NCI-H2227 (cell line): ENCODE data around the gene NEDD4.
"Not testable (repeated sequence)": the region's sequence is repeated elsewhere in the genome, so short reads cannot be mapped to it uniquely, and the experiment has no call there.

Experiments used
- DNase-seq: peaks from one replicate; lab custom pipeline; 2025; ENCODE audit not compliant: unreplicated experiment; lab: John Stamatoyannopoulos, UW

The NEDD4 gene

GRCh38 chr15:55829826-55830225 is 163.6 kb downstream of the NEDD4 start:
- no peak for DNase-seq

GRCh38 chr15:55827955-55828354 is 165.5 kb downstream of the NEDD4 start:
- DNase-seq = no peak

- DNase-seq = no peak
Observed at GRCh38 chr15:55827204-55827603, 166.2 kb downstream of the NEDD4 start.

GRCh38 chr15:55824857-55825613 is 168.4 kb downstream of the NEDD4 start:
- DNase-seq = no peak

GRCh38 chr15:55823699-55824340 is 169.6 kb downstream of the NEDD4 start:
- no peak for DNase-seq

GRCh38 chr15:55823191-55823670 is 170.2 kb downstream of the NEDD4 start:
- DNase-seq = peak; percentile 35

- DNase-seq = not testable (repeated sequence)
Observed at GRCh38 chr15:55821740-55822139, 171.7 kb downstream of the NEDD4 start.

GRCh38 chr15:55820043-55820442 is 173.4 kb downstream of the NEDD4 start:
- peak; percentile 13 for DNase-seq

- no peak for DNase-seq
Observed at GRCh38 chr15:55819397-55820034, 173.9 kb downstream of the NEDD4 start.

- DNase-seq = no peak
Observed at GRCh38 chr15:55816017-55816416, 177.4 kb downstream of the NEDD4 start.

- peak; percentile 92 for DNase-seq
Observed at GRCh38 chr15:55802600-55803376, 190.6 kb downstream of the NEDD4 start.

- DNase-seq = no peak
Observed at GRCh38 chr15:55800216-55800615, 193.2 kb downstream of the NEDD4 start.

- peak; percentile 78 for DNase-seq
Observed at GRCh38 chr15:55799291-55800212, 193.9 kb downstream of the NEDD4 start.

- no peak for DNase-seq
Observed at GRCh38 chr15:55796321-55796965, 197.0 kb downstream of the NEDD4 start.

GRCh38 chr15:55795031-55795430 is 198.4 kb downstream of the NEDD4 start:
- DNase-seq = no peak

GRCh38 chr15:55791551-55792400 is 201.6 kb downstream of the NEDD4 start:
- no peak for DNase-seq

- no peak for DNase-seq
Observed at GRCh38 chr15:55789066-55789660, 204.2 kb downstream of the NEDD4 start.

GRCh38 chr15:55786341-55786740 is 207.1 kb downstream of the NEDD4 start:
- no peak for DNase-seq
